Smooth muscle cell (in vitro differentiated cells): ENCODE data around the gene CCL17. TPM values are rescaled to one million over a fixed set of nuclear protein-coding genes. Genes with fewer than 3 reads are reported as not detected.

ENCODE experiments used
- DNase-seq: peaks from one replicate; lab custom pipeline; 2025; ENCODE audit not compliant: unreplicated experiment; lab: John Stamatoyannopoulos, UW
- H2AFZ ChIP-seq: fragments of 200-600 bp; sonication (generic); 2 replicates; pipeline ENCODE4 v1.6.0; 2016; ENCODE audit warnings: antibody characterized with exemption, low read depth, mild to moderate bottlenecking
- H3F3A ChIP-seq: fragments of 200-600 bp; sonication (generic); 2 replicates; pipeline ENCODE4 v1.6.0; 2017; ENCODE audit warnings: antibody characterized with exemption, low read depth
- H3K27ac ChIP-seq: fragments of 200-600 bp; sonication (generic); 2 replicates; pipeline ENCODE4 v1.5.1; 2016; ENCODE audit warnings: low read depth, mild to moderate bottlenecking
- H3K27me3 ChIP-seq: fragments of 200-600 bp; sonication (generic); 2 replicates; pipeline ENCODE4 v1.6.1; 2016; ENCODE audit warnings: low read depth, mild to moderate bottlenecking
- H3K36me3 ChIP-seq: fragments of 200-600 bp; sonication (generic); 2 replicates; pipeline ENCODE4 v1.5.1; 2016; ENCODE audit warnings: low read depth
- H3K4me1 ChIP-seq: fragments of 200-600 bp; sonication (generic); 2 replicates; pipeline ENCODE4 v1.5.1; 2016; ENCODE audit warnings: low read depth
- H3K4me2 ChIP-seq: fragments of 200-600 bp; sonication (generic); 2 replicates; pipeline ENCODE4 v1.6.0; 2016; ENCODE audit warnings: mild to moderate bottlenecking
- H3K4me3 ChIP-seq: fragments of 200-600 bp; sonication (generic); 2 replicates; pipeline ENCODE4 v1.5.1; 2016; ENCODE audit warnings: mild to moderate bottlenecking
- H3K79me2 ChIP-seq: fragments of 200-600 bp; sonication (generic); 2 replicates; pipeline ENCODE4 v1.6.0; 2016; ENCODE audit warnings: low read depth, mild to moderate bottlenecking
- H3K9ac ChIP-seq: fragments of 200-600 bp; sonication (generic); 2 replicates; pipeline ENCODE4 v1.6.0; 2016; ENCODE audit warnings: low read depth
- H3K9me3 ChIP-seq: fragments of 200-600 bp; sonication (generic); replicated peaks from 2 replicates; pipeline ENCODE4 v1.5.1; 2016; ENCODE audit warnings: low read depth
- H4K20me1 ChIP-seq: fragments of 200-600 bp; sonication (generic); 2 replicates; pipeline ENCODE4 v1.6.0; 2016; ENCODE audit warnings: low read depth
- CTCF ChIP-seq: fragments of 200-600 bp; sonication (generic); IDR thresholded peaks from 2 replicates; pipeline ENCODE4 v1.5.1; 2017; ENCODE audit warnings: borderline replicate concordance, mild to moderate bottlenecking, antibody characterized with exemption; ENCODE audit not compliant: insufficient read depth, poor library complexity, severe bottlenecking
- WGBS: methylation state at CpG from one replicate; pipeline ENCODE4 v1.1.7; 2016; ENCODE audit warnings: low lambda C conversion rate; 5-methylcytosine and 5-hydroxymethylcytosine counted together
- polyA plus RNA-seq: library from polyadenylated mRNA; unstranded; fragments of >200 nt; fragmentation: Nextera tagmentation; extraction: Ambion mirVana; gene quantifications from 2 replicates; pipeline ENCODE4 v1.2.1, GENCODE V29; 2016
- total RNA-seq: library from RNA; depleted of rRNA; stranded (reverse); fragments of >200 nt; gene quantifications from 2 replicates; pipeline ENCODE4 v1.2.3, GENCODE V29; 2014

The CCL17 gene
- total RNA-seq (not detected in 2 replicates), polyA plus RNA-seq (not detected in 2 replicates)

- Histone ChIP-seq H3F3A (no peaks in the 10 kb centered on the region), H4K20me1 (no peaks in the 10 kb centered on the region), H2AFZ (no peak within 1 kb of the TSS), H3K27ac (no peak within 1 kb of the TSS), H3K79me2 (no peaks in the 10 kb centered on the region), H3K9me3 (no peaks in the 10 kb centered on the region), H3K9ac (no peak within 1 kb of the TSS), H3K4me1 (no peaks in the 10 kb centered on the region), H3K27me3 (no peaks in the 10 kb centered on the region), H3K36me3 (no peaks in the 10 kb centered on the region), H3K4me2 (no peak within 1 kb of the TSS), H3K4me3 (no peak within 1 kb of the TSS)
- no peak for DNase-seq
- TF ChIP-seq CTCF = no peak
- 87% methylated on average over 17 of the region's 17 CpGs for WGBS
These were observed at the start of gene CCL17 for GRCh38 chr16:57403965-57404817. Gene CCL17 (plus strand): TSS chr16:57404767. CDS start chr16:57413933, 9,166 bp downstream.

GRCh38 chr16:57355898-57356414, 48.6 kb upstream of the CCL17 start:
- no peaks in the 10 kb centered on the region for H4K20me1 ChIP-seq
- no peaks in the 10 kb centered on the region for H3K9me3 ChIP-seq
- no peaks in the 10 kb centered on the region for H3K4me1 ChIP-seq
- no peak for TF ChIP-seq CTCF
- H3K27ac ChIP-seq = no peak overlapping the region
- H3K4me3 ChIP-seq = no peak overlapping the region
- no peak for DNase-seq
- WGBS = 89% methylated on average over 5 of the region's 5 CpGs
- H3K9ac ChIP-seq = no peak overlapping the region
- H3K36me3 ChIP-seq = no peaks in the 10 kb centered on the region
- H2AFZ ChIP-seq = no peak overlapping the region
- no peak overlapping the region for H3K4me2 ChIP-seq
- H3F3A ChIP-seq = no peaks in the 10 kb centered on the region
- no peaks in the 10 kb centered on the region for H3K27me3 ChIP-seq
- no peaks in the 10 kb centered on the region for H3K79me2 ChIP-seq

- Histone ChIP-seq H3K79me2 (no peaks in the 10 kb centered on the region), H3K9ac (no peak overlapping the region), H4K20me1 (no peaks in the 10 kb centered on the region), H2AFZ (no peak overlapping the region), H3K36me3 (no peaks in the 10 kb centered on the region), H3K9me3 (no peaks in the 10 kb centered on the region), H3K4me1 (no peaks in the 10 kb centered on the region), H3F3A (no peaks in the 10 kb centered on the region), H3K4me3 (no peak overlapping the region), H3K4me2 (no peak overlapping the region), H3K27ac (no peak overlapping the region), H3K27me3 (no peaks in the 10 kb centered on the region)
- no peak for TF ChIP-seq CTCF
- WGBS = 100% methylated on average over 4 of the region's 4 CpGs
- DNase-seq = no peak
These were observed 48.0 kb upstream of the CCL17 start for GRCh38 chr16:57356547-57356946.
